Duodenal mucosa (tissue), 2 donors: ENCODE measurements around the gene RAD17.

Experiments used
- H3K27ac ChIP-seq: one replicate; pipeline ENCODE4 v1.7.0; 2013; ENCODE audit warnings: low read depth, low read length
- H3K27me3 ChIP-seq, 2 donors: one replicate each; pipeline ENCODE4 v1.7.0; 2013; ENCODE audit warnings: low read length in 2 of 2, control low read depth in 1 of 2; ENCODE audit not compliant: insufficient read depth in 2 of 2, control insufficient read depth in 1 of 2
- H3K36me3 ChIP-seq, 2 donors: one replicate each; pipeline ENCODE4 v1.7.0; 2013; ENCODE audit warnings: low read length in 2 of 2, control low read depth in 1 of 2; ENCODE audit not compliant: insufficient read depth in 2 of 2, control insufficient read depth in 1 of 2
- H3K4me1 ChIP-seq, 2 donors: one replicate each; pipeline ENCODE4 v1.7.0; 2013; ENCODE audit warnings: low read length in 2 of 2, control low read depth in 1 of 2; ENCODE audit not compliant: insufficient read depth in 2 of 2, control insufficient read depth in 1 of 2
- H3K4me3 ChIP-seq, 2 donors: one replicate each; pipeline ENCODE4 v1.7.0; 2013; ENCODE audit warnings: low read length in 2 of 2, low read depth in 1 of 2
- H3K9ac ChIP-seq, 2 donors: one replicate each; pipeline ENCODE4 v1.7.0; 2013; ENCODE audit warnings: low read length in 2 of 2, low read depth in 1 of 2
- H3K9me3 ChIP-seq, 2 donors: one replicate each; pipeline ENCODE4 v1.7.0; 2013; ENCODE audit warnings: low read length in 2 of 2, control low read depth in 1 of 2; ENCODE audit not compliant: control insufficient read depth in 1 of 2

RAD17 gene

DNA sequence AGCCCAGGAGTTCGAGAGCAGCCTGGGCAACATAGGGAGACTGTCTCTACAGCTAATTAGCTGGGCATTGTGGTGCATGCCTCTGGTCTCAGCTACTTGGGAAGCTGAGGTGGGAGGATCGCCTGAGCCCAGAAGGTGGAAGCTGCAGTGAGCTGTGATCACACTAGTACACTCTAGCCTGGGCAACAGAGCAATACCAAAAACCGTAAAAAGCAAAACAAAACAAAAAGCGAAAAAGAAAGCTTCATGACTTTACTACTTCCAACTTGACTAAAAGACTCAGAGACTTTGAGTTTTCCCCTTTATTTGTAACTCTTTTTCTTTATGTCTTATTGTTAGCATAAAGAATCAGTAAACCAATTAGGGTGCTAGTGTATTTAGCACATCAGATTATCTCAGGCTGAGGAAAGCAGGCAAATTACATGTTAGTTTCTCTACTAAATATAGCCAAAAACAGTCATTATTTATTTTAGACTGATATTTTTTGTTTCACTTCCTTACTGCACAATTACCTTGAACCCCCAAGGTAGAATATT, 5.4 kb downstream of the RAD17 start:
- H3K9ac ChIP-seq: no peak overlapping the region
- H3K27ac ChIP-seq: peak overlapping the region; percentile 56
- no peaks in the 10 kb centered on the region for H3K9me3 ChIP-seq
- H3K36me3 ChIP-seq: peaks cover 0 to 17% of the 10 kb centered on the region in 2 donors
- H3K27me3 ChIP-seq: no peaks in the 10 kb centered on the region
- H3K4me3 ChIP-seq: no peak overlapping the region
- peaks cover 13 to 17% of the 10 kb centered on the region in 2 donors for H3K4me1 ChIP-seq

- Histone ChIP-seq H3K27me3 (no peaks in the 10 kb centered on the region), H3K36me3 (peaks cover 0 to 32% of the 10 kb centered on the region in 2 donors), H3K9ac (no peak overlapping the region), H3K27ac (no peak overlapping the region), H3K9me3 (no peaks in the 10 kb centered on the region), H3K4me3 (no peak overlapping the region), H3K4me1 (no peaks in the 10 kb centered on the region)
Observed at GRCh38 chr5:69378376-69378775, 8.8 kb downstream of the RAD17 start.

GRCh38 chr5:69404659-69405330, 35.2 kb downstream of the RAD17 start:
- H3K9ac ChIP-seq: no peak overlapping the region
- peaks cover 4 to 31% of the 10 kb centered on the region in 2 donors for H3K36me3 ChIP-seq
- no peak overlapping the region for H3K4me3 ChIP-seq
- no peak overlapping the region for H3K27ac ChIP-seq
- H3K27me3 ChIP-seq: no peaks in the 10 kb centered on the region
- H3K4me1 ChIP-seq: no peaks in the 10 kb centered on the region
- H3K9me3 ChIP-seq: no peaks in the 10 kb centered on the region

- Histone ChIP-seq H3K9ac (peak within 1 kb of the TSS; percentile 86 to 94), H3K4me3 (peak within 1 kb of the TSS; percentile 74 to 87), H3K27me3 (no peaks in the 10 kb centered on the region), H3K36me3 (peaks cover 15 to 21% of the 10 kb centered on the region in 2 donors), H3K4me1 (peaks cover 0 to 6% of the 10 kb centered on the region in 2 donors), H3K27ac (peak within 1 kb of the TSS; percentile 74), H3K9me3 (no peaks in the 10 kb centered on the region)
Observed at GRCh38 chr5:69414885-69415583, 45.4 kb downstream of the RAD17 start, which contains the start of gene MARVELD2. TSS of gene MARVELD2 (plus strand) at chr5:69415116. CDS start at chr5:69419386, 4,270 bp downstream.

GRCh38 chr5:69415584-69415958, 46.0 kb downstream of the RAD17 start:
- peak overlapping the region; percentile 86 to 94 for H3K9ac ChIP-seq
- no peaks in the 10 kb centered on the region for H3K27me3 ChIP-seq
- no peaks in the 10 kb centered on the region for H3K9me3 ChIP-seq
- peak overlapping the region; percentile 74 to 87 for H3K4me3 ChIP-seq
- peaks cover 12 to 24% of the 10 kb centered on the region in 2 donors for H3K36me3 ChIP-seq
- H3K27ac ChIP-seq: peak overlapping the region; percentile 74
- peaks cover 0 to 6% of the 10 kb centered on the region in 2 donors for H3K4me1 ChIP-seq

- peak overlapping the region; percentile 86 to 94 for H3K9ac ChIP-seq
- peaks cover 0 to 6% of the 10 kb centered on the region in 2 donors for H3K4me1 ChIP-seq
- H3K27me3 ChIP-seq: no peaks in the 10 kb centered on the region
- no peak overlapping the region for H3K27ac ChIP-seq
- no peaks in the 10 kb centered on the region for H3K9me3 ChIP-seq
- H3K36me3 ChIP-seq: peaks cover 12 to 24% of the 10 kb centered on the region in 2 donors
- peak overlapping the region; percentile 74 to 87 for H3K4me3 ChIP-seq
Observed at GRCh38 chr5:69416180-69416579, 46.6 kb downstream of the RAD17 start.

- H3K4me3 ChIP-seq: peak overlapping the region; percentile 74 to 87
- peaks cover 9 to 24% of the 10 kb centered on the region in 2 donors for H3K36me3 ChIP-seq
- H3K4me1 ChIP-seq: peaks cover 0 to 6% of the 10 kb centered on the region in 2 donors
- H3K9me3 ChIP-seq: no peaks in the 10 kb centered on the region
- H3K9ac ChIP-seq: peak overlapping the region in 1 of 2 donors; percentile 86
- no peaks in the 10 kb centered on the region for H3K27me3 ChIP-seq
- no peak overlapping the region for H3K27ac ChIP-seq
Observed at GRCh38 chr5:69416699-69417098, 47.1 kb downstream of the RAD17 start.

DNA sequence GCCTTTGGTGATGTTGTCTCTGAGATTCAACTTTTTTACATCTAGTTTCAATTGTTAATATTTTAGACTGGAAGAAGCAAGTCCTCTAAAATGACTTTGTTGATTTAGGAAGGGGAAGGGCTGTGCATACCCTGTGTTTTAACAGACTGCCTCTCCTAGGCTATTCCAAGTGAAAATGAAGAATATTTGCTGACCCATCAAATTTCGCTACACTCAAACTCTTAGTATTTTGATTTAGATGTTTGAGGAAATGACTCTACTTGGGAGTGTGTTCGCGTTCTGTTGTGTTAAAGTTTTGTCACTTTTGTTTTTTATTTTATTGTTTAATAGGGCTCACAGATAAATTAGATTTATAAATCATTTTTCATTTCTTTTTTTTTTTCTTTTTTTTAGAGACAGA, 48.9 kb downstream of the RAD17 start:
- Histone ChIP-seq H3K4me1 (peaks cover 0 to 6% of the 10 kb centered on the region in 2 donors), H3K9ac (no peak overlapping the region), H3K27ac (no peak overlapping the region), H3K36me3 (peaks cover 8 to 19% of the 10 kb centered on the region in 2 donors), H3K9me3 (no peaks in the 10 kb centered on the region), H3K4me3 (no peak overlapping the region), H3K27me3 (no peaks in the 10 kb centered on the region)

DNA sequence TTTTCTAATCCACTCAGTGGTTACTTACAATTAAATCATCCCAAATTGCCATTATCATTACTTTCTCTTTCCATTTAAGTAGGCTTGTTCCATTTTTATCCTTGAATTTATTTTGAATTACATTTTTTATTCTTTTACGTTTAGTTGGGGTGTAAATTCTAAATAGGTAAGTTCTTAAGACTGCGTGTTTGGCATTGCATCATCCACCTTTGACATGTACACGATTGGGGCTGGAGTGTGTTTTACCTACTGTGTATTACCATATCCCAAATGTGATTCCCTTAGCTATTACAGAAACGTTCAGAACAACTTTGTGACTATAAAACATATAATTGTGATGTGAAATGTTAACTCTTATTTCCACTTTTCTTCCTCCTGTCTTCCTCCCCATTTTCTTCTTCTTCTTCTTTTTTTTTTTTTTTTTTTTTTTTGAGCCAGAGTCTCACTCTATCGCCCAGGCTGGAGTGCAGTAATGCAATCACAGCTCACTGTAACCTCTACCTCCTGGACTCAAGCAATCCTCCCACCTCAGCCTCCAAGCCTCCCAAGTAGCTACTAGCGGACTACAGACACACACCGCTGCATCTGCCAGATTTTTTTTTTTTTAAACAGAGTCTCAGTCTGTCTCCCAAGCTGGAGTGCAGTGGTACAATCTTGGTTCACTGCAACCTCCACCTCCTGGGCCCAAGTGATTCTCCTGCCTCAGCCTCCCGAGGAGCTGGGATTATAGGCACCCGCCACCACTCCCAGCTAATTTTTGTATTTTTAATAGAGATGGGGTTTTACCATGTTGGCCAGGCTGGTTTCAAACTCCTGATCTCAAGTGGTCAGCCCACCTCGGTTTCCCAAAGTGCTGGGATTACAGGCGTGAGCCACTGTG, 62.0 kb downstream of the RAD17 start:
- no peaks in the 10 kb centered on the region for H3K4me1 ChIP-seq
- no peak overlapping the region for H3K4me3 ChIP-seq
- H3K9me3 ChIP-seq: no peaks in the 10 kb centered on the region
- no peak overlapping the region for H3K27ac ChIP-seq
- H3K36me3 ChIP-seq: peaks cover 7 to 22% of the 10 kb centered on the region in 2 donors
- no peaks in the 10 kb centered on the region for H3K27me3 ChIP-seq
- H3K9ac ChIP-seq: no peak overlapping the region
